Neural crest cell (in vitro differentiated cells): Measurements from ENCODE around the gene COL26A1. TPM values are rescaled to one million over a fixed set of nuclear protein-coding genes. Genes with fewer than 3 reads are reported as not detected.
"Not testable (repeated sequence)": the region's sequence is repeated elsewhere in the genome, so short reads cannot be mapped to it uniquely, and the experiment has no call there.

Experiments used
- DNase-seq: peaks from one replicate; pipeline ENCODE4 v3.0.0; 2021; ENCODE audit warnings: low read depth, mixed read lengths, low spot score
- H3K27ac Mint-ChIP-seq: one replicate; pipeline ENCODE4 v1.8.0; 2021; ENCODE audit warnings: mild to moderate bottlenecking, mixed read lengths; ENCODE audit not compliant: unreplicated experiment
- H3K27me3 Mint-ChIP-seq: 2 replicates; pipeline ENCODE4 v1.8.0; 2021; ENCODE audit warnings: low read depth, mild to moderate bottlenecking, mixed read lengths
- H3K36me3 Mint-ChIP-seq: 2 replicates; pipeline ENCODE4 v1.8.0; 2021; ENCODE audit warnings: low read depth, mild to moderate bottlenecking, mixed read lengths
- H3K4me1 Mint-ChIP-seq: 2 replicates; pipeline ENCODE4 v1.8.0; 2021; ENCODE audit warnings: mixed read lengths
- H3K4me3 Mint-ChIP-seq: one replicate; pipeline ENCODE4 v1.8.0; 2021; ENCODE audit warnings: mild to moderate bottlenecking, mixed read lengths
- H3K9me3 Mint-ChIP-seq: 2 replicates; pipeline ENCODE4 v1.8.0; 2021; ENCODE audit warnings: mixed read lengths
- total RNA-seq: library from RNA; stranded (reverse); gene quantifications from 2 replicates; pipeline ENCODE4 v1.2.1, GENCODE V29; 2021
- TF ChIP-seq, protein P1 (sequence below): fragments of 200-600 bp; sonication (generic); conservative IDR thresholded peaks from 2 replicates; pipeline ENCODE4 v1.5.0; 2021; ENCODE audit warnings: antibody characterized with exemption, mild to moderate bottlenecking

COL26A1 gene
- total RNA-seq, 1 donor from 2014 or later, result 38.3 TPM

GRCh38 chr7:101432316-101432715 is 69.6 kb downstream of the COL26A1 start:
- H3K9me3 Mint-ChIP-seq, result no peaks in the 10 kb centered on the region
- no peak overlapping the region for H3K27ac Mint-ChIP-seq
- peaks cover 5% of the 10 kb centered on the region for H3K27me3 Mint-ChIP-seq
- H3K36me3 Mint-ChIP-seq, result no peaks in the 10 kb centered on the region
- TF ChIP-seq, protein P1, sequence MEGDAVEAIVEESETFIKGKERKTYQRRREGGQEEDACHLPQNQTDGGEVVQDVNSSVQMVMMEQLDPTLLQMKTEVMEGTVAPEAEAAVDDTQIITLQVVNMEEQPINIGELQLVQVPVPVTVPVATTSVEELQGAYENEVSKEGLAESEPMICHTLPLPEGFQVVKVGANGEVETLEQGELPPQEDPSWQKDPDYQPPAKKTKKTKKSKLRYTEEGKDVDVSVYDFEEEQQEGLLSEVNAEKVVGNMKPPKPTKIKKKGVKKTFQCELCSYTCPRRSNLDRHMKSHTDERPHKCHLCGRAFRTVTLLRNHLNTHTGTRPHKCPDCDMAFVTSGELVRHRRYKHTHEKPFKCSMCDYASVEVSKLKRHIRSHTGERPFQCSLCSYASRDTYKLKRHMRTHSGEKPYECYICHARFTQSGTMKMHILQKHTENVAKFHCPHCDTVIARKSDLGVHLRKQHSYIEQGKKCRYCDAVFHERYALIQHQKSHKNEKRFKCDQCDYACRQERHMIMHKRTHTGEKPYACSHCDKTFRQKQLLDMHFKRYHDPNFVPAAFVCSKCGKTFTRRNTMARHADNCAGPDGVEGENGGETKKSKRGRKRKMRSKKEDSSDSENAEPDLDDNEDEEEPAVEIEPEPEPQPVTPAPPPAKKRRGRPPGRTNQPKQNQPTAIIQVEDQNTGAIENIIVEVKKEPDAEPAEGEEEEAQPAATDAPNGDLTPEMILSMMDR, result no peak
- H3K4me3 Mint-ChIP-seq, result no peak overlapping the region
- no peak for DNase-seq
- peaks cover 14% of the 10 kb centered on the region for H3K4me1 Mint-ChIP-seq

- peaks cover 5% of the 10 kb centered on the region for H3K27me3 Mint-ChIP-seq
- H3K4me3 Mint-ChIP-seq, result no peak overlapping the region
- TF ChIP-seq, protein P1, result no peak
- H3K36me3 Mint-ChIP-seq, result no peaks in the 10 kb centered on the region
- no peak for DNase-seq
- peaks cover 14% of the 10 kb centered on the region for H3K4me1 Mint-ChIP-seq
- H3K27ac Mint-ChIP-seq, result no peak overlapping the region
- H3K9me3 Mint-ChIP-seq, result no peaks in the 10 kb centered on the region
Observed at GRCh38 chr7:101433688-101434087, 71.0 kb downstream of the COL26A1 start.

- H3K4me3 Mint-ChIP-seq, H3K27me3 Mint-ChIP-seq, H3K36me3 Mint-ChIP-seq, DNase-seq, H3K9me3 Mint-ChIP-seq, H3K27ac Mint-ChIP-seq: not testable (repeated sequence)
- H3K4me1 Mint-ChIP-seq, result peaks cover 14% of the 10 kb centered on the region
Observed at GRCh38 chr7:101434155-101434554, 71.5 kb downstream of the COL26A1 start.

DNA sequence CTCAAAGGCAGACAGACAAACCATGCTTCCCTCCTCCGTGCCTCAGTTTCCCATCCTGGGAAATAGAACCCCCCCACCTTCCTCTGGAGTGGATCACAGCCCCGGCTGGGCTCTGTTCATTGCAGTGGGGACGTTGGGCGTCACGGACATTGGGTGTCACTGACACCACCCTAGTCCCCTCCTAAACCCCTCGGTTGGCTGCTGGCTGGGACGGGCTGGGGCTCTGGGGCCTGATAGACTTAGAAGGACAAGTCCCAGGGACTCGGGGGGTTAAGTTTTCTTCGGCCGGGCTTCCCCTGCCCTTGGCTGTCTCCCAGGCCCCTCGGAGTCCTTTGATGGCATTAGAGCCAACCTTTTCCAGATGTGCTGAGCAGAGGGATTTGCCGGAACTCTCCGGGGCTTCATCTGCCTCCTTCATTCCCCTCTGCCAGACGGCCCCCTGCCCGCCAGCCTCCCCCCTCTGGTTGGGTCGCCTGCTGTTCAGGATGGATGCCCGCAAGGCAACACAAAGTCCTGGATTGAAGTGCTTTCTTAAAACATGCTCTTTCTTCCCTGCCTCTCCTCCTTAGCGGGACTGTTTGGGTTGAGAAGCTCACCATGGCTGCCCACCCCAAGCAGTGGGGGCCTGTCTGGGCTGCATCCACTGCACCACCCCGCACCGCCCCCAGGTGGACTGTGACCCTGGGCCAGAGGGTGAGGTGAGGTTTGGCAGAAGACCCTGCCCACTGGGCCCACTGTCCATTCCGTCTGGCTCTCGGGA is 73.0 kb downstream of the COL26A1 start:
- no peaks in the 10 kb centered on the region for H3K9me3 Mint-ChIP-seq
- DNase-seq, result no peak
- TF ChIP-seq, protein P1, result no peak
- H3K27ac Mint-ChIP-seq, result peak overlapping the region; percentile 12
- H3K27me3 Mint-ChIP-seq, result peaks cover 5% of the 10 kb centered on the region
- no peak overlapping the region for H3K4me3 Mint-ChIP-seq
- peaks cover 14% of the 10 kb centered on the region for H3K4me1 Mint-ChIP-seq
- H3K36me3 Mint-ChIP-seq, result no peaks in the 10 kb centered on the region

- DNase-seq, result no peak
- H3K9me3 Mint-ChIP-seq, result no peaks in the 10 kb centered on the region
- TF ChIP-seq, protein P1, result no peak
- H3K27me3 Mint-ChIP-seq, result peaks cover 5% of the 10 kb centered on the region
- no peak overlapping the region for H3K4me3 Mint-ChIP-seq
- H3K27ac Mint-ChIP-seq, result peak overlapping the region; percentile 12
- H3K36me3 Mint-ChIP-seq, result no peaks in the 10 kb centered on the region
- peaks cover 14% of the 10 kb centered on the region for H3K4me1 Mint-ChIP-seq
Observed at GRCh38 chr7:101436221-101436735, 73.6 kb downstream of the COL26A1 start.

- DNase-seq, result peak; percentile 33
- TF ChIP-seq, protein P1, result no peak
- Mint-ChIP-seq H3K27ac (no peak overlapping the region), H3K27me3 (peaks cover 5% of the 10 kb centered on the region), H3K9me3 (no peaks in the 10 kb centered on the region), H3K4me3 (no peak overlapping the region), H3K4me1 (peaks cover 14% of the 10 kb centered on the region), H3K36me3 (no peaks in the 10 kb centered on the region)
Observed at GRCh38 chr7:101436857-101437576, 74.3 kb downstream of the COL26A1 start.
